H9 (cell line): ENCODE data around the gene OR56A4. TPM values are rescaled to one million over a fixed set of nuclear protein-coding genes. Genes with fewer than 3 reads are reported as not detected.

Experiments used
- DNase-seq: peaks from one replicate; pipeline ENCODE4 v3.0.0-alpha.2; 2017
- H2AFZ ChIP-seq: one replicate; pipeline ENCODE4 v1.6.1; 2013; ENCODE audit warnings: mild to moderate bottlenecking, low read length, control low read depth, moderate library complexity
- H2AK5ac ChIP-seq: 2 replicates; pipeline ENCODE4 v1.6.1; 2013; ENCODE audit warnings: low read length, control low read depth, mixed read lengths; ENCODE audit not compliant: insufficient read length
- H2BK120ac ChIP-seq: one replicate; pipeline ENCODE4 v1.6.1; 2013; ENCODE audit warnings: low read depth, mild to moderate bottlenecking, low read length, control low read depth, inconsistent platforms; ENCODE audit not compliant: poor library complexity, severe bottlenecking
- H2BK12ac ChIP-seq: 2 replicates; pipeline ENCODE4 v1.6.1; 2013; ENCODE audit warnings: low read length, control low read depth, mixed read lengths, low read depth; ENCODE audit not compliant: insufficient read length
- H2BK15ac ChIP-seq: 2 replicates; pipeline ENCODE4 v1.6.1; 2013; ENCODE audit warnings: low read depth, low read length, control low read depth
- H2BK20ac ChIP-seq: one replicate; pipeline ENCODE4 v1.6.1; 2013; ENCODE audit warnings: low read depth, mild to moderate bottlenecking, low read length, control low read depth, inconsistent platforms; ENCODE audit not compliant: poor library complexity, severe bottlenecking
- H2BK5ac ChIP-seq: 2 replicates; pipeline ENCODE4 v1.6.1; 2013; ENCODE audit warnings: low read length, control low read depth, mixed read lengths; ENCODE audit not compliant: insufficient read length
- H3K14ac ChIP-seq: 2 replicates; pipeline ENCODE4 v1.6.1; 2013; ENCODE audit warnings: low read length, control low read depth; ENCODE audit not compliant: insufficient read depth
- H3K18ac ChIP-seq: 2 replicates; pipeline ENCODE4 v1.6.1; 2013; ENCODE audit warnings: low read depth, mild to moderate bottlenecking, mixed read lengths, low read length, control low read depth; ENCODE audit not compliant: insufficient read length
- H3K23ac ChIP-seq: 2 replicates; pipeline ENCODE4 v1.6.1; 2013; ENCODE audit warnings: low read length, control low read depth, mixed read lengths, low read depth; ENCODE audit not compliant: insufficient read length
- H3K23me2 ChIP-seq: 2 replicates; pipeline ENCODE4 v1.6.1; 2013; ENCODE audit warnings: low read depth, mild to moderate bottlenecking, mixed read lengths, low read length, control low read depth; ENCODE audit not compliant: insufficient read length, poor library complexity, severe bottlenecking
- H3K27ac ChIP-seq: 2 replicates; pipeline ENCODE4 v1.5.1; 2013; ENCODE audit warnings: low read length, control low read depth, mixed read lengths, low read depth; ENCODE audit not compliant: insufficient read length
- H3K27me3 ChIP-seq: 2 replicates; pipeline ENCODE4 v1.6.1; 2013; ENCODE audit warnings: low read length, control low read depth, inconsistent platforms; ENCODE audit not compliant: insufficient read depth
- H3K4ac ChIP-seq: 2 replicates; pipeline ENCODE4 v1.6.1; 2013; ENCODE audit warnings: low read depth, mild to moderate bottlenecking, control low read depth, inconsistent platforms, low read length, moderate library complexity
- H3K4me1 ChIP-seq: 2 replicates; pipeline ENCODE4 v1.6.1; 2013; ENCODE audit warnings: low read length, control low read depth, inconsistent platforms; ENCODE audit not compliant: insufficient read depth
- H3K4me2 ChIP-seq: 2 replicates; pipeline ENCODE4 v1.6.1; 2013; ENCODE audit warnings: low read length, control low read depth, mixed read lengths; ENCODE audit not compliant: insufficient read length, insufficient read depth
- H3K56ac ChIP-seq: 2 replicates; pipeline ENCODE4 v1.6.1; 2013; ENCODE audit warnings: low read depth, mild to moderate bottlenecking, mixed read lengths, low read length, control low read depth; ENCODE audit not compliant: insufficient read length
- H3K79me1 ChIP-seq: 2 replicates; pipeline ENCODE4 v1.6.1; 2013; ENCODE audit warnings: low read depth, mild to moderate bottlenecking, moderate library complexity, low read length, control low read depth, inconsistent platforms; ENCODE audit not compliant: insufficient read depth, poor library complexity, severe bottlenecking
- H3K79me2 ChIP-seq: 2 replicates; pipeline ENCODE4 v1.6.1; 2013; ENCODE audit warnings: low read length, control low read depth, inconsistent platforms; ENCODE audit not compliant: insufficient read depth
- H3K9ac ChIP-seq: 2 replicates; pipeline ENCODE4 v1.6.1; 2013; ENCODE audit warnings: low read length, control low read depth, mixed read lengths; ENCODE audit not compliant: insufficient read length; ENCODE audit errors: extremely low read depth
- H3K9me3 ChIP-seq: one replicate; pipeline ENCODE4 v1.6.1; 2013; ENCODE audit warnings: low read depth, low read length, inconsistent platforms; ENCODE audit not compliant: control insufficient read depth
- H3T11ph ChIP-seq: one replicate; pipeline ENCODE4 v1.6.1; 2013; ENCODE audit warnings: mild to moderate bottlenecking, low read length, control low read depth, inconsistent platforms
- H4K20me1 ChIP-seq: one replicate; pipeline ENCODE4 v1.6.1; 2013; ENCODE audit not compliant: control insufficient read depth, insufficient read length, insufficient read depth
- H4K5ac ChIP-seq: 2 replicates; pipeline ENCODE4 v1.6.1; 2013; ENCODE audit warnings: low read depth, mild to moderate bottlenecking, mixed read lengths, low read length, control low read depth; ENCODE audit not compliant: insufficient read length
- H4K8ac ChIP-seq: replicated peaks from 2 replicates; pipeline ENCODE4 v1.6.1; 2013; ENCODE audit warnings: low read length, control low read depth, mixed read lengths, low read depth; ENCODE audit not compliant: insufficient read length
- H4K91ac ChIP-seq: 2 replicates; pipeline ENCODE4 v1.6.1; 2013; ENCODE audit warnings: low read depth, mild to moderate bottlenecking, moderate library complexity, mixed read lengths, low read length, control low read depth; ENCODE audit not compliant: insufficient read length
- H3K27ac Mint-ChIP-seq, 3 experiments: 2 replicates in 2 of 3; 3 replicates in 1 of 3; pipeline ENCODE4 v1.8.0; 2020 to 2021; ENCODE audit warnings: mixed read lengths in 3 of 3, mild to moderate bottlenecking in 1 of 3, moderate library complexity in 1 of 3
- H3K27me3 Mint-ChIP-seq: 2 replicates; pipeline ENCODE4 v1.8.0; 2021; ENCODE audit warnings: low read depth, mild to moderate bottlenecking, moderate library complexity, mixed read lengths
- H3K36me3 Mint-ChIP-seq, 3 experiments: 2 replicates in 2 of 3; 3 replicates in 1 of 3; pipeline ENCODE4 v1.8.0; 2020 to 2021; ENCODE audit warnings: low read depth in 3 of 3, mixed read lengths in 3 of 3; ENCODE audit not compliant: insufficient read depth in 1 of 3
- H3K4me1 Mint-ChIP-seq, 2 experiments: 2 replicates each; pipeline ENCODE4 v1.8.0; 2020; ENCODE audit warnings: mixed read lengths in 2 of 2
- H3K4me3 Mint-ChIP-seq, 2 experiments: 2 replicates in 1 of 2; 3 replicates in 1 of 2; pipeline ENCODE4 v1.8.0; 2020 to 2021; ENCODE audit warnings: mild to moderate bottlenecking in 2 of 2, mixed read lengths in 2 of 2, moderate library complexity in 1 of 2
- H3K9me3 Mint-ChIP-seq, 2 experiments: 2 replicates in 1 of 2; 3 replicates in 1 of 2; pipeline ENCODE4 v1.8.0; 2020; ENCODE audit warnings: mild to moderate bottlenecking in 2 of 2, mixed read lengths in 2 of 2, moderate library complexity in 1 of 2
- WGBS: extraction: QIAGEN DNeasy Blood & Tissue Kit; methylation state at CpG from one replicate; pipeline ENCODE4 v1.1.7; 2013; ENCODE audit warnings: missing lambda C conversion rate, low lambda C conversion rate, mixed read lengths; ENCODE audit not compliant: insufficient read length; ENCODE audit errors: extremely low coverage; 5-methylcytosine and 5-hydroxymethylcytosine counted together
- total RNA-seq: library from RNA; stranded (reverse); gene quantifications from 2 replicates; pipeline ENCODE4 v1.2.1, GENCODE V29; 2021
- TF ChIP-seq, protein P1 (sequence below): fragments of 200-600 bp; sonication (generic); conservative IDR thresholded peaks from 3 replicates; pipeline ENCODE4 v1.8.0; 2021; ENCODE audit warnings: antibody characterized with exemption, mild to moderate bottlenecking

The OR56A4 gene
- total RNA-seq, 1 experiment from 2014 or later, result not detected

DNA sequence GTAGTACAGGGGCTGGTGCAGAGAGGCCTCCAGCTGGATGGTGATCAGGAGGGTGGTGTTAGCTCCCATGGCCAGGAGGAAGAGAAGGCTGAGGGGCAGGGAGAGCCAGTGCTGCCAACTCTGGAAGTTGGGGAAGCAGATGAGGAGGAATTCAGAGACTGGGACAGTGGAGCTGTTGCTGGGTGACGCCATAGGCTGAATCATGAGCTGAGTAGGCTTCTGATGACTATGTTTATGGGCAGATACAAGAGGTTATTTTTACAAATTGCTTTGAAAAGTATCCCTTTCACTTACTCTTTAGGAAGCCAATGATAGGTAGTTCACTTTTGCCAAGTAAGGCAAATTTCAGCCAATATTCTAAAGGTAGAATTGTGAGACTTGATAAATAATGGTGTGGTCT is 20.8 kb upstream of the OR56A4 start:
- H3K27me3 Mint-ChIP-seq, result peaks cover 3% of the 10 kb centered on the region; the same call in 1 of the 2 replicates
- no peak overlapping the region for H3K4me3 Mint-ChIP-seq
- WGBS, result no CpG with 5 or more reads among the region's 1 CpG

More for the DNA sequence above, 20.8 kb upstream of the OR56A4 start:
- H2AFZ ChIP-seq, result no peak overlapping the region
- H3K4ac ChIP-seq, result no peak overlapping the region
- no peaks in the 10 kb centered on the region for H4K20me1 ChIP-seq
- H3K23me2 ChIP-seq, result no peaks in the 10 kb centered on the region
- H4K8ac ChIP-seq, result no peak overlapping the region
- no peaks in the 10 kb centered on the region for H3K79me1 ChIP-seq
- no peak overlapping the region for H3T11ph ChIP-seq
- TF ChIP-seq, protein P1, sequence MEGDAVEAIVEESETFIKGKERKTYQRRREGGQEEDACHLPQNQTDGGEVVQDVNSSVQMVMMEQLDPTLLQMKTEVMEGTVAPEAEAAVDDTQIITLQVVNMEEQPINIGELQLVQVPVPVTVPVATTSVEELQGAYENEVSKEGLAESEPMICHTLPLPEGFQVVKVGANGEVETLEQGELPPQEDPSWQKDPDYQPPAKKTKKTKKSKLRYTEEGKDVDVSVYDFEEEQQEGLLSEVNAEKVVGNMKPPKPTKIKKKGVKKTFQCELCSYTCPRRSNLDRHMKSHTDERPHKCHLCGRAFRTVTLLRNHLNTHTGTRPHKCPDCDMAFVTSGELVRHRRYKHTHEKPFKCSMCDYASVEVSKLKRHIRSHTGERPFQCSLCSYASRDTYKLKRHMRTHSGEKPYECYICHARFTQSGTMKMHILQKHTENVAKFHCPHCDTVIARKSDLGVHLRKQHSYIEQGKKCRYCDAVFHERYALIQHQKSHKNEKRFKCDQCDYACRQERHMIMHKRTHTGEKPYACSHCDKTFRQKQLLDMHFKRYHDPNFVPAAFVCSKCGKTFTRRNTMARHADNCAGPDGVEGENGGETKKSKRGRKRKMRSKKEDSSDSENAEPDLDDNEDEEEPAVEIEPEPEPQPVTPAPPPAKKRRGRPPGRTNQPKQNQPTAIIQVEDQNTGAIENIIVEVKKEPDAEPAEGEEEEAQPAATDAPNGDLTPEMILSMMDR, result no peak
- no peak overlapping the region for H3K27ac Mint-ChIP-seq
- H3K4me2 ChIP-seq, result no peak overlapping the region
- no peaks in the 10 kb centered on the region for H3K9me3 Mint-ChIP-seq
- H3K18ac ChIP-seq, result no peak overlapping the region
- no peak overlapping the region for H3K56ac ChIP-seq
- no peak overlapping the region for H2AK5ac ChIP-seq
- no peak overlapping the region for H3K27ac ChIP-seq
- no peaks in the 10 kb centered on the region for H3K4me1 ChIP-seq
- H3K9ac ChIP-seq, result no peak overlapping the region
- no peaks in the 10 kb centered on the region for H3K9me3 ChIP-seq
- no peak overlapping the region for H3K14ac ChIP-seq
- H2BK120ac ChIP-seq, result no peak overlapping the region
- no peak overlapping the region for H4K91ac ChIP-seq
- no peak overlapping the region for H3K23ac ChIP-seq
- no peak overlapping the region for H4K5ac ChIP-seq
- H3K36me3 Mint-ChIP-seq, result no peaks in the 10 kb centered on the region
- H2BK15ac ChIP-seq, result no peak overlapping the region
- H3K4me1 Mint-ChIP-seq, result peaks cover 0 to 3% of the 10 kb centered on the region in 2 experiments; a peak in 1 of 4 replicates
- H3K79me2 ChIP-seq, result no peaks in the 10 kb centered on the region
- no peaks in the 10 kb centered on the region for H3K27me3 ChIP-seq
- H2BK20ac ChIP-seq, result no peak overlapping the region
- H2BK12ac ChIP-seq, result no peak overlapping the region
- no peak overlapping the region for H2BK5ac ChIP-seq
- no peak for DNase-seq
